Endothelial cell of umbilical vein (primary cell): ENCODE results near the gene MADCAM1. TPM values are rescaled to one million over a fixed set of nuclear protein-coding genes. Genes with fewer than 3 reads are reported as not detected.

Experiments
- BruUV-seq: library from RNA; stranded (reverse); fragments of 400-500 nt; replicated peaks from 2 replicates; lab custom pipeline; 2021; lab: Mats Ljungman, UMichigan
- CTCF ChIA-PET: fragments of 300-600, 350-600 bp; sonication (Branson Sonifier 250); formaldehyde crosslinking; loops from one replicate; lab custom pipeline; 2021; ENCODE audit warnings: antibody characterized with exemption, inconsistent platforms; lab: Charles Lee
- POLR2A ChIA-PET: fragments of 300-600, 350-600 bp; sonication (Branson Sonifier 250); formaldehyde crosslinking; loops from one replicate; lab custom pipeline; 2021; ENCODE audit warnings: antibody characterized with exemption, inconsistent platforms; lab: Charles Lee
- DNase-seq: peaks from one replicate; pipeline ENCODE4 v3.0.0-alpha.2; 2011; ENCODE audit warnings: low read depth, low spot score
- FAIRE-seq: peaks from 2 replicates; lab custom pipeline; 2011; peaks lifted over from hg19 to GRCh38; lab: Jason Lieb, UNC
- H2AFZ ChIP-seq: 2 replicates; pipeline ENCODE4 v1.6.0; 2012; ENCODE audit warnings: low read depth, low read length, control low read depth, inconsistent platforms
- H3K27ac ChIP-seq: 2 replicates; pipeline ENCODE4 v1.5.1; 2011; ENCODE audit warnings: low read depth, mild to moderate bottlenecking, control low read depth, low read length, moderate library complexity; ENCODE audit not compliant: insufficient read depth
- H3K27me3 ChIP-seq, 2 experiments: 2 replicates each; pipeline versions ENCODE4 v1.6.0 to v1.6.1; 2011; ENCODE audit warnings: low read length in 2 of 2, mixed read lengths in 1 of 2; ENCODE audit not compliant: control insufficient read depth in 2 of 2, insufficient read depth in 2 of 2
- H3K36me3 ChIP-seq, 2 experiments: 2 replicates in 1 of 2; 3 replicates in 1 of 2; pipeline ENCODE4 v1.5.1; 2011; ENCODE audit warnings: low read length in 2 of 2, mild to moderate bottlenecking in 1 of 2, moderate library complexity in 1 of 2; ENCODE audit not compliant: control insufficient read depth in 2 of 2, insufficient read depth in 2 of 2; ENCODE audit errors: extremely low read depth in 1 of 2
- H3K4me1 ChIP-seq: 3 replicates; pipeline ENCODE4 v1.5.1; 2011; ENCODE audit warnings: mild to moderate bottlenecking, low read length; ENCODE audit not compliant: control insufficient read depth, insufficient read depth; ENCODE audit errors: extremely low read depth
- H3K4me2 ChIP-seq: 2 replicates; pipeline ENCODE4 v1.6.1; 2011; ENCODE audit warnings: low read length, control low read depth, mixed read lengths; ENCODE audit not compliant: insufficient read depth
- H3K4me3 ChIP-seq, 3 experiments: fragments of 200-600 bp in 1 of 3; sonication (generic), shearing (Covaris generic) in 1 of 3; replicated peaks in 1 of 3; 2 replicates each; pipeline ENCODE4 v1.5.1; 2011 to 2016; ENCODE audit warnings: control low read depth in 3 of 3, low read length in 3 of 3, mild to moderate bottlenecking in 2 of 3, inconsistent platforms in 1 of 3, low read depth in 1 of 3, moderate library complexity in 1 of 3; ENCODE audit not compliant: insufficient read depth in 1 of 3
- H3K79me2 ChIP-seq: 2 replicates; pipeline ENCODE4 v1.6.0; 2012; ENCODE audit warnings: low read length, inconsistent platforms; ENCODE audit not compliant: control insufficient read depth, insufficient read depth
- H3K9ac ChIP-seq: replicated peaks from 2 replicates; pipeline ENCODE3; 2011; ENCODE audit warnings: low read length, control low read depth; ENCODE audit not compliant: insufficient read depth; ENCODE audit errors: extremely low read depth
- H3K9me1 ChIP-seq: replicated peaks from 3 replicates; pipeline ENCODE4 v1.6.0; 2011; ENCODE audit warnings: mild to moderate bottlenecking, low read length; ENCODE audit not compliant: control insufficient read depth, insufficient read depth; ENCODE audit errors: extremely low read depth
- H3K9me3 ChIP-seq: replicated peaks from 2 replicates; pipeline ENCODE4 v1.5.1; 2012; ENCODE audit warnings: low read length, inconsistent platforms; ENCODE audit not compliant: control insufficient read depth, insufficient read depth
- H4K20me1 ChIP-seq: replicated peaks from 2 replicates; pipeline ENCODE3; 2011; ENCODE audit warnings: mild to moderate bottlenecking, low read length; ENCODE audit not compliant: control insufficient read depth, insufficient read depth; ENCODE audit errors: extremely low read depth
- CTCF ChIP-seq, 2 donors: IDR thresholded peaks; 1 replicate in 1 of 2; 2 replicates in 1 of 2; pipeline ENCODE4 v1.5.1; 2011; ENCODE audit warnings: low read length in 2 of 2, mild to moderate bottlenecking in 2 of 2, moderate library complexity in 2 of 2, control low read depth in 1 of 2, inconsistent platforms in 1 of 2, low read depth in 1 of 2; ENCODE audit not compliant: insufficient read depth in 1 of 2; ENCODE audit errors: extremely low read depth in 1 of 2
- EZH2 ChIP-seq: IDR thresholded peaks from 2 replicates; pipeline ENCODE4 v1.6.1; 2012; ENCODE audit warnings: borderline replicate concordance, low read depth, mild to moderate bottlenecking, moderate library complexity, low read length, inconsistent platforms; ENCODE audit not compliant: severe bottlenecking
- FOS ChIP-seq: IDR thresholded peaks from 2 replicates; pipeline ENCODE4 v1.6.1; 2011; ENCODE audit warnings: mild to moderate bottlenecking, low read length, moderate library complexity, borderline replicate concordance; ENCODE audit not compliant: insufficient read depth
- GATA2 ChIP-seq: IDR thresholded peaks from 2 replicates; pipeline ENCODE4 v1.7.0; 2011; ENCODE audit warnings: low read depth, mild to moderate bottlenecking, moderate library complexity, mixed read lengths, low read length; ENCODE audit not compliant: insufficient read length, insufficient read depth
- JUN ChIP-seq: IDR thresholded peaks from 2 replicates; pipeline ENCODE4 v1.6.1; 2011; ENCODE audit warnings: borderline replicate concordance, low read depth; ENCODE audit not compliant: insufficient read length, insufficient read depth
- MAX ChIP-seq: IDR thresholded peaks from 2 replicates; pipeline ENCODE4 v1.6.1; 2011; ENCODE audit not compliant: insufficient read depth, insufficient read length
- MYC ChIP-seq: IDR thresholded peaks from one replicate; pipeline ENCODE4 v1.6.1; 2011; ENCODE audit warnings: mild to moderate bottlenecking, low read depth, low read length
- POLR2A ChIP-seq: IDR thresholded peaks from 2 replicates; pipeline ENCODE4 v1.6.1; 2012; ENCODE audit warnings: low read depth, mild to moderate bottlenecking, control low read depth, low read length
- POLR2AphosphoS5 ChIP-seq: IDR thresholded peaks from 2 replicates; pipeline ENCODE4 v1.6.1; 2012; ENCODE audit warnings: low read depth, mild to moderate bottlenecking, control low read depth, low read length, moderate library complexity; ENCODE audit not compliant: insufficient read depth
- dilution Hi-C: fragments of 300-500 bp; cut with MboI; formaldehyde crosslinking; loops from one replicate; pipeline ENCODE4 v1.15.0; 2019; ENCODE audit warnings: low sequenced_read_pairs; ENCODE audit not compliant: extremely low pct_ligation_motif_present
- intact Hi-C: fragments of 100-400 bp; cut with micrococcal nuclease; formaldehyde crosslinking; loops from one replicate; pipeline ENCODE4 v1.10.0; 2022
- polyA plus RNA-seq, 4 experiments: library from polyadenylated mRNA; depleted of rRNA in 3 of 4; stranded (reverse) in 3 of 4; unstranded in 1 of 4; fragments of >200 nt; gene quantifications; 2 replicates each; pipeline versions ENCODE4 v1.2.1 to v1.2.3, GENCODE V29; 2011 to 2012; ENCODE audit warnings: missing spikeins in 1 of 4
- total RNA-seq: library from RNA; stranded (reverse); gene quantifications from 2 replicates; pipeline ENCODE4 v1.2.3, GENCODE V29; 2021

MADCAM1 gene
- total and polyA plus RNA-seq, 2 donors (not counting 3 experiments of a cell fraction or from before 2014, with no cell fraction given), result 0.07 to 0.31 TPM

- H3K27me3 ChIP-seq, result peaks cover 1 to 7% of the 10 kb centered on the region in 2 experiments
- H3K36me3 ChIP-seq, result no peaks in the 10 kb centered on the region
- no peak overlapping the region for H2AFZ ChIP-seq
- H3K79me2 ChIP-seq, result no peaks in the 10 kb centered on the region
- TF ChIP-seq POLR2AphosphoS5 (no peak), CTCF (IDR thresholded peaks at IDR 0.05; ENCODE audit: extremely low read depth in 1 of 2, insufficient read depth in 1 of 2, low read depth in 1 of 2, low read length in 2 of 2) (no peak), JUN (no peak), POLR2A (no peak), MAX (no peak), GATA2 (no peak), FOS (no peak), MYC (no peak), EZH2 (no peak)
- H3K9me1 ChIP-seq, result no peaks in the 10 kb centered on the region
- no peaks in the 10 kb centered on the region for H3K9me3 ChIP-seq
- BruUV-seq, result no TSS peak
- CTCF ChIA-PET, result interaction anchor here (1.6 kb wide), 1 partner anchor 50 kb away, joined by 4 read pairs; no protein-coding TSS in a partner anchor
- no peak overlapping the region for H3K27ac ChIP-seq
- no peak overlapping the region for H3K9ac ChIP-seq
- POLR2A ChIA-PET, result no interaction called here
- no peak overlapping the region for H3K4me3 ChIP-seq
- intact Hi-C loops, result no loop called here
- H3K4me2 ChIP-seq, result no peak overlapping the region
- DNase-seq (no peak), FAIRE-seq (no peak)
- dilution Hi-C loops, result no loop called here
- H3K4me1 ChIP-seq, result no peaks in the 10 kb centered on the region
- H4K20me1 ChIP-seq, result no peaks in the 10 kb centered on the region
Observed at GRCh38 chr19:456547-457110, 39.7 kb upstream of the MADCAM1 start.
